GM21717 (cell line): Measurements from ENCODE around the gene LRRC49.
"Not testable (repeated sequence)": the region's sequence is repeated elsewhere in the genome, so short reads cannot be mapped to it uniquely, and the experiment has no call there.

Experiments
- ATAC-seq: cut with Tn5 transposase; IDR thresholded peaks from one replicate; pipeline ENCODE4 v1.9.1; 2021; ENCODE audit warnings: mild to moderate bottlenecking, moderate library complexity; ENCODE audit not compliant: unreplicated experiment

LRRC49 gene

GRCh38 chr15:70920981-70921696, 28.5 kb downstream of the LRRC49 start:
- no peak for ATAC-seq

- ATAC-seq: no peak
Observed at GRCh38 chr15:70922119-70922518, 29.5 kb downstream of the LRRC49 start.

GRCh38 chr15:70923311-70924080, 30.9 kb downstream of the LRRC49 start:
- no peak for ATAC-seq

GRCh38 chr15:70926914-70927313, 34.3 kb downstream of the LRRC49 start:
- ATAC-seq: not testable (repeated sequence)

- no peak for ATAC-seq
Observed at GRCh38 chr15:70931821-70932220, 39.2 kb downstream of the LRRC49 start.

GRCh38 chr15:70932397-70932796, 39.8 kb downstream of the LRRC49 start:
- no peak for ATAC-seq

GRCh38 chr15:70933411-70933810, 40.8 kb downstream of the LRRC49 start:
- no peak for ATAC-seq

- no peak for ATAC-seq
Observed at GRCh38 chr15:70935631-70936030, 43.0 kb downstream of the LRRC49 start.

- no peak for ATAC-seq
Observed at GRCh38 chr15:70936326-70936725, 43.7 kb downstream of the LRRC49 start.

- ATAC-seq: not testable (repeated sequence)
Observed at GRCh38 chr15:70943285-70943684, 50.7 kb downstream of the LRRC49 start.

- ATAC-seq: no peak
Observed at GRCh38 chr15:70947351-70948335, 55.0 kb downstream of the LRRC49 start.

GRCh38 chr15:70950953-70951352, 58.3 kb downstream of the LRRC49 start:
- ATAC-seq: no peak

- no peak for ATAC-seq
Observed at GRCh38 chr15:70954171-70954570, 61.5 kb downstream of the LRRC49 start.

GRCh38 chr15:70954733-70955132, 62.1 kb downstream of the LRRC49 start:
- no peak for ATAC-seq

- no peak for ATAC-seq
Observed at GRCh38 chr15:70955151-70955550, 62.5 kb downstream of the LRRC49 start.

- no peak for ATAC-seq
Observed at GRCh38 chr15:70956201-70956995, 63.8 kb downstream of the LRRC49 start.

GRCh38 chr15:70962084-70962483, 69.5 kb downstream of the LRRC49 start:
- ATAC-seq: no peak

GRCh38 chr15:70963199-70963598, 70.6 kb downstream of the LRRC49 start:
- ATAC-seq: no peak

- no peak for ATAC-seq
Observed at GRCh38 chr15:70964058-70964457, 71.4 kb downstream of the LRRC49 start.

GRCh38 chr15:70964686-70965085, 72.1 kb downstream of the LRRC49 start:
- ATAC-seq: no peak
